HG03139 (cell line): ENCODE measurements around the gene TMPRSS4.

Experiments
- ATAC-seq: cut with Tn5 transposase; IDR thresholded peaks from one replicate; pipeline ENCODE4 v1.9.1; 2021; ENCODE audit not compliant: unreplicated experiment

Gene TMPRSS4

GRCh38 chr11:118132385-118133151 lies 55.7 kb downstream of the TMPRSS4 start:
- no peak for ATAC-seq

GRCh38 chr11:118133816-118134215 lies 56.9 kb downstream of the TMPRSS4 start:
- ATAC-seq: no peak

GRCh38 chr11:118135051-118135795 lies 58.3 kb downstream of the TMPRSS4 start:
- no peak for ATAC-seq

GRCh38 chr11:118135796-118136165 lies 58.9 kb downstream of the TMPRSS4 start:
- ATAC-seq: no peak

- ATAC-seq: no peak
Observed at GRCh38 chr11:118136341-118136740, 59.5 kb downstream of the TMPRSS4 start.

GRCh38 chr11:118136801-118137200 lies 59.9 kb downstream of the TMPRSS4 start:
- ATAC-seq: no peak

GRCh38 chr11:118138839-118139420 lies 62.1 kb downstream of the TMPRSS4 start:
- no peak for ATAC-seq

GRCh38 chr11:118139578-118139977 lies 62.7 kb downstream of the TMPRSS4 start:
- no peak for ATAC-seq

- no peak for ATAC-seq
Observed at GRCh38 chr11:118142081-118142480, 65.2 kb downstream of the TMPRSS4 start.

GRCh38 chr11:118142809-118143208 lies 65.9 kb downstream of the TMPRSS4 start:
- no peak for ATAC-seq

- ATAC-seq: no peak
Observed at GRCh38 chr11:118143661-118144185, 66.8 kb downstream of the TMPRSS4 start.

- ATAC-seq: no peak
Observed at GRCh38 chr11:118144301-118145268, 67.7 kb downstream of the TMPRSS4 start.

- ATAC-seq: no peak
Observed at GRCh38 chr11:118145285-118146227, 68.7 kb downstream of the TMPRSS4 start.

- no peak for ATAC-seq
Observed at GRCh38 chr11:118146554-118146953, 69.7 kb downstream of the TMPRSS4 start.

- no peak for ATAC-seq
Observed at GRCh38 chr11:118147502-118147901, 70.6 kb downstream of the TMPRSS4 start.

GRCh38 chr11:118148240-118148639 lies 71.4 kb downstream of the TMPRSS4 start:
- ATAC-seq: no peak

- ATAC-seq: no peak
Observed at GRCh38 chr11:118148856-118149255, 72.0 kb downstream of the TMPRSS4 start.

GRCh38 chr11:118149493-118149892 lies 72.6 kb downstream of the TMPRSS4 start:
- ATAC-seq: no peak

GRCh38 chr11:118151431-118151830 lies 74.6 kb downstream of the TMPRSS4 start:
- ATAC-seq: no peak
